ENCODE data around the gene ICAM3.
A peak's percentile ranks its signal among the peaks of the same experiment; 100 is the strongest.
"Not testable (repeated sequence)": the region's sequence is repeated elsewhere in the genome, so short reads cannot be mapped to it uniquely, and the experiment has no call there.

ICAM3 gene, protein sequence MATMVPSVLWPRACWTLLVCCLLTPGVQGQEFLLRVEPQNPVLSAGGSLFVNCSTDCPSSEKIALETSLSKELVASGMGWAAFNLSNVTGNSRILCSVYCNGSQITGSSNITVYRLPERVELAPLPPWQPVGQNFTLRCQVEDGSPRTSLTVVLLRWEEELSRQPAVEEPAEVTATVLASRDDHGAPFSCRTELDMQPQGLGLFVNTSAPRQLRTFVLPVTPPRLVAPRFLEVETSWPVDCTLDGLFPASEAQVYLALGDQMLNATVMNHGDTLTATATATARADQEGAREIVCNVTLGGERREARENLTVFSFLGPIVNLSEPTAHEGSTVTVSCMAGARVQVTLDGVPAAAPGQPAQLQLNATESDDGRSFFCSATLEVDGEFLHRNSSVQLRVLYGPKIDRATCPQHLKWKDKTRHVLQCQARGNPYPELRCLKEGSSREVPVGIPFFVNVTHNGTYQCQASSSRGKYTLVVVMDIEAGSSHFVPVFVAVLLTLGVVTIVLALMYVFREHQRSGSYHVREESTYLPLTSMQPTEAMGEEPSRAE
- total RNA-seq = 130 reads per million, percentile 87 among the genes with 10 or more reads in this experiment

DNA sequence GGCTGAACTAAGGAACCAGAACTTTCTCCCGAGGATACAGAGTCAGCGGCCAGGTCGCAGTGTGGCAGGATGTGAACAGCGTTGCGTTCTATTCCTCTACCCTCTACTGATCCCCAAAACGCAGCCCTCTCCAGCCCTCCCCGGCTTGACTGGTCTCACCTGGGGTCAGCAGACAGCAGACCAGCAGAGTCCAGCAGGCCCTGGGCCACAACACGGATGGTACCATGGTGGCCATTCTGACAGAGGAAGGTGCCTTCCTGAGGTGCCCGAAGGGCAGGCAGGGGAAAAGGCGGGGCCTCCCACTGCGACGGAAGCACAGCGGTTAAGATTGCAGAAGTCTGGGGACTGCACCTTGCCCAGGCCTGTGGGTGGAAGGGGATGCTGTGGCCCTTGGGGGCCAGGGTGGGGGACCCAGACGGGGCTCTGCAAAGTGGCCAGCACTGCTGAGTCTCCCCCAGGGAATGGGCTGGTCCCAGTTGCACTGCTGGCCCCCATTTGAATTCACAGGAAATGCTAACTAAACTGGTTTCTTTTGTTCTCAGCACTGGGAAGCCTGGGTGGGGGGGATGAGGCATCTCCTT lies at the start of gene ICAM3:
Gene ICAM3 (minus strand): TSS at position 245 of the 581 bp plus-strand sequence. CDS start 10 bp downstream, at position 235.
- peak; percentile 37 for DNase-seq

DNA sequence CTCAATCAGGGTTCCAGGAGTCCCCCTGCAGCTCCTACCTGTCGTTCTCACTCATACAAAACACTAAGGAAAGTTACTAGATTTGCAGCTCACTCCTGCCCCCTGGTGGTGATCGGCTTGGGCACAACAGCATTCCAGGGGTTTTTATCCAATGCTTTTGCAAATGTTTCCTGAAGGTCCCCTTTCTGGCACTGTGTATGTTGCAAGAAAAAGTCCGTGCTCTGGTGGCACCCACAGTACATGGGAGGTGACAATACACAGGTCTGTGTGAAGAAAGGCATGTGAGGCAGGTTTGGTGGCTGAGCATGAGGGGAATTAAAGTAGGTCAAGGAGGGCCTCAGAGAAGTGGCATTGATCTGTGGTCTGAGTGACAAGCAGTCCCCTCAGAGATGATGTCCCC lies 49.5 kb upstream of the ICAM3 start:
- peak; percentile 82 for DNase-seq

DNA sequence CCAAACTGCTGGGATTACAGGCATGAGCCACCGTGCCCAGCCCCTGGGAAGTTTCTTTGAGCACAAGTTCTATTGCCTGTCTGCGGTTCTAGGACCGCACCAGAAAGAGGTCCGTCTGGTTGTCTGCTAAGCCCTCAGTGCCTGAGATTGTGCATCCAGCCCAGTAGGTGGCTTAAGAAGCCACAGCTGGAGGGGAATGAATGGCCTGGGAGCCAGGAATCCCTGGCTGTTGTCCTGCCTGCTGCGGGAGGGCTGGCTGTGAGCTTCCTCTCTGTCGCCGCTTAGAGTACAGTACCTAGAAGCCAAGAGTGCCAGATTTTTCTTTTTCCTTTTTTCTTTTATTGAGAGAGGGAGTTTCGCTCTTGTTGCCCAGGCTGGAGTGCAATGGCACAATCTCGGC lies 45.2 kb upstream of the ICAM3 start:
- DNase-seq = no peak

DNA sequence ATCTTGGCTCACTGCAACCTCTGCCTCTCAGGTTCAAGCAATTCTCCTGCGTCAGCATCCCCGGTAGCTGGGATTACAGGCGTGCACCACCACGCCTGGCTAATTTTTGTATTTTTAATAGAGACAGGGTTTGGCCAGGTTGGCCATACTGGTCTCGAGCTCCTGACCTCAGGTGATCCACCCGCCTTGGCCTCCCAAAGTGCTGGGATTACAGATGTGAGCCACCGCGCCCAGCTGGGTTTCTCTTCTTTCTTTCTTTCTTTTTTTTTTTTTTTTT lies 43.7 kb upstream of the ICAM3 start:
- not testable (repeated sequence) for DNase-seq

DNA sequence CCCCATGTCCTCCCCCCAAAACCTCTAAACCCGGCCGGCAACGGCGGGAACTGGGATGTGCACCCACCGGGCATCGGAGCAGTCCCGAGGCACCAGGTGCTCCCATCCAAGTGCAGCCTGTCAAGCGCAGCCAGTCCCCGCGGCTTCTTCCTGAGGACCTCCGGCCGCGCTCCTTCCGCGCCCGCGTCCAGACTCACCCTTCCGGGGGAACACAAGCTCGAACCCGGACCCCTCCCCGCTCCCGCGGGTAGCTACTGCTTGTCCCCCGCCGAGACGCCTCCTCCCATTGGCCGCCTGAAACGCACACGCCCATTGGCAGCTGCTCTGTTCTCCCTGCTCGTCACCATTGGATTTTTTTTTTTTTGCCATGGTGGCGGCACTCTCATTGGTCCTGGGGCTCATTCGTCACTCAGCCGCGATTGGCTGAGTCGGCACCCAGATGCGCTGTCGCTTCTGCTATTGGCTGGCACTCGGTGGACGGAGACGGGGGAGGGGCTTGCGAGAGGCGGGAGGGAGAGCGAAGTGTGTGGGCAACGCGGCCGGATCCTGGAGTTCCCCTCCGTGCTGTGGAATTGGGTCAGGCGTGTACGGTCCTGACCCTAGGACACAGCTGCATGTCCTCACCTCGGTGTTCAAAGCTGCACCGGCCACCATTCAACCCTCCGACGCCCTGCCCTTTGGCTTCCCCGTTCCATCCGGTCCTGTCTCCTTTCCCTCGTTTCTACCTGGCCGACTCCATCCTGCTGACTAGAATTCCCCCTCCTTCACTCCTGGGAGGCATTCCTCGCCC lies 41.1 kb upstream of the ICAM3 start, which contains the start of gene TYK2:
Gene TYK2 (minus strand): TSS at position 260 of the 790 bp plus-strand sequence. CDS start 2,166 bp downstream, outside the sequence.
- DNase-seq = peak; percentile 93

DNA sequence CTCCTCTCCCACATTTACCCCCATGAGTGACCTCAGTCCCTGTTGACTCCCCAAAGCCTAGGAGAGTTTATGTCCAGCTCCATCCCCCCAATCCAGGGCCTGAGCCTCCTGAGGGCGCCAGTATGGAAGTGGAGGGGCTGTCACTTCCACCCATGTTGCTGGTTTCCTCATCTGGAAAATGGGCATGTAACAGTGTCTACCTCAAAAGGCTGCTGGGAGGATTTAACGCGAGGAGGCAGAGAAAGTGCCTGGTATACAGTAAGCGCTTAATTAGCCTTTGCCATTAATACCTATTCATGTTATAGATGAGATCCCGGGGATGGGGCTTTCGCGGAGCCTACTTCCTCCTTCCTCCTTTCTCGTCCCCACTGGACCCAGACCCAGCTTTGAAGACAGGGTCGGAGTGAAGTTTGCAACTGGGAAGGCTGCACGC lies 40.5 kb upstream of the ICAM3 start:
- DNase-seq = no peak

DNA sequence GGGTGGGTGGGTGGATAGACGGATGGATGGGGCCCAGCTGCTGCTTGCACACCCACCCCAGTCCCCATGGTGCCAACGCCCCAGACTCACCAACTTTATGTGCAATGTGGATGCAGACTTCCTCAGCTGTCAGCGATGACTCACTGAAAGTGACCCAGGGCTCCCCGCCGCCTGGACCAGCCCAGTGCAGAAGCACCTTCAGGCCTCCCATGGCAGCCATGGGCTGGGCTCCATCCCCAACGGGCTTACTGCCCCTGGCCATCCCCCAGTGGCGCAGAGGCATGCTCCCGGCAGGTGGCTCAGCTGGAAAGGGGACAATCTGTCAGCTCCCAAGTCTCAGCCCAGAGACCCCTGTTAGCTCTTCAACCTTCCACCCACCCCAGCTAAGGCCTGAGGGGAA lies 38.7 kb upstream of the ICAM3 start:
- no peak for DNase-seq

DNA sequence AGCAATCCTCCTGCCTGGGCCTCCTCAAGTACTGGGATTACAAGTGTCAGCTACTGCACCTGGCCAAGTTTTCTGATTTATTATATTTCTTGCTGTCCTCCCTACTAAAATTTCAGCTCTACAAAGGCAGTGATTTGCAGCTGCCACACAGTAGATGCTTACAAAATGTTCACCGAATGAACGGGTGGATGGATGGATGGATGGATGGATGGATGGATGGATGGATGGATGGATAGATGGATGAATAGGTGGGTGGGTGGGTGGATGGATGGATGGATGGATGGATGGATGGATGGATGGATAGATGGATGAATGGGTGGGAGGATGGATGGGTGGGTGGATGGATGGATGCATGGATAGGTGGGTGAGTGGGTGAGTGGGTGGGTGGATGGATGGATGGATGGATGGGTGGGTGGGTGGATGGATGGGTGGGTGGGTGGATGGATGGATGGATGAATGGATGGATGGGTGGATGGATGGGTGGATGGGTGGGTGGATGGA lies 37.8 kb upstream of the ICAM3 start:
- DNase-seq = not testable (repeated sequence)

DNA sequence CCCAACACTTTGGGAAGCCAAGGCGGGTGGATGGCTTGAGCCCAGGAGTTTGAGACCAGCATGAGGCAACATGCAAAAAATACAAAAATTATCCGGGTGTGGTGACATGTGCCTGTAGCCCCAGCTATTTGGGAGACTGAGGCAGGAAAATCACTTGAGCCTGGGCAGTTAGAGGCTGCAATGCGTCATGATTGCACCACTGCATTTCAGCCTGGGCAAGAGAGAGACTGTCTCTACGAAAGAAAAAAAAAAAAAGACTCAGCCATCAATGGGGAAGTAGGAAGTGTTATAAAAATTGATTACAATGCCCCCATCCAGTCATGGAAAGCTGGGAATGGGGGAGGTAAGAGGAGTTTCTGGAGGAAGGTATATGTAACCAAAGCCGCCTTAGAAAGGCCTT lies 35.5 kb upstream of the ICAM3 start:
- no peak for DNase-seq

DNA sequence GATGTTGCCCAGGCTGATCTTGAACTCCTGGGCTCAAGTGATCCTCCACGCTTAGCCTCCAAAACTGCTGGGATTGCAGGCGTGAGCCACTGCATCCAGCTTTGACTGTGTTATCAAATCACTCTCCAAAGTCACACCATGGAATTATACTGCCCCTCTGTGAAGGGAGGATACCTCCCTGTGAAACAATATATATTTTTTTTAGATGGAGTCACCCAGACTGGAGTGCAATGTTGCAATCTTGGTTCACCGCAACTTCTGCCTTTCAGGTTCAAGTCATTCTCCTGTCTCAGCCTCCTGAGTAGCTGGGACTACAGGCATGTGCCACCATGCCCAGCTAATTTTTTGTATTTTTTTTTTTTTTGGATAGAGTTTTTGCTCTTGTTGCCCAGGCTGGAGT lies 33.3 kb upstream of the ICAM3 start:
- no peak for DNase-seq

DNA sequence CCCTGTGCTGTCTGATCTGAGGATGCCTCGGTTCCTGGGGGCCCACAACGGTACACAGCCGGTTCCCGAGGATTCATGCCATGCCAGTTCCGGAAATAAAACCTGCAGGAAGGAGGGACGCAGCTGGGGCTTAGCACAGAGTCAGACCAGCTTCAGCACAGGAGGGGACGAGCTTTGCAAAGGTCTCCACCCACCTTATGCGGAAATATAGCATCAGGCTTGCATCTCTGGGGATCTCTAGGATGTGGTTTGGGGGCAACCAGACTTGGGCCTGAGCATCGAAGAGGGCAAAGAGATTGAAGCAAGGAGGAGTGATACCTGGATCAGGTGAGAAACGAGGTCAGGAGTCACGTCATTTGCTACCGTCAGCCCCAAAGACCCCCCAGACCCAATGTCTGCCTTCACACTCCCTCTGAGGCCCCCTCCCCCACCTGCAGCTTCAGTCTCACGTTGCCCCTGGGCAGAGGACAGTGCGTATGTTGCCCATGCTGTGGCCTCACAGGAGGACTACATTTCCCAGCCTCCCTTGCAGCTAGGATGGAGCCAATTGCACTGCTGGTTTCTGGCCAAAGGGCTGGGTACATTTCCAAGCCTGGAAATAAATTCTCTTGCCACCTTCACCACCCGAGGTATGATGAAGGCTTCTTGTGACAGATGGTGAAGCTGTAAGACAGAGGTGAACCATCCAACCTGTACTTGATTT lies 28.8 kb upstream of the ICAM3 start:
- no peak for DNase-seq

DNA sequence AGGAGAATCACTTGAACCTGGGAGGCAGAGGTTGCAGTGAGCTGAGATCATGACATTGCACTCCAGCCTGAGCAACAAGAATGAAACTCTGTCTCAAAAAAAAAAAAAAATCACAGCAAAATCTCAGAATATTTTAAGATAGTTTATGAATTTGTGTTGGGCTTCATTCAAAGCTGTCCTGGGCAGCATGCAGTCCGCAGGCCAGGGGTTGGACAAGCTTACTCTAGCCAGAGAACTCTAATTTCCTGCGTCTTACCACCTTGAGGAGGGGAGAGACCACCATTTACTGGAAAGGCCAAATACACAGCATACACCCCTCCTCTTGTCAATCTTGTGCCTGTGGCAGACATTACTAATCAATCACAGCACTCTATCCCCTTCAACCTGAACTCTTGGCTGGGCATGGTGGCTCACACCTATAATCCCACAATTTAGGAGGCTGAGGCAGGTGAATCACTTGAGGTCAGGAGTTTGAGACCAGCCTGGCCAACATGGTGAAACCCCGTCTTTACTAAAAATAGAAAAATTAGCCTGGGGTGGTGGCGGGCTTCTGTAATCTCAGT lies 27.6 kb upstream of the ICAM3 start:
- not testable (repeated sequence) for DNase-seq

DNA sequence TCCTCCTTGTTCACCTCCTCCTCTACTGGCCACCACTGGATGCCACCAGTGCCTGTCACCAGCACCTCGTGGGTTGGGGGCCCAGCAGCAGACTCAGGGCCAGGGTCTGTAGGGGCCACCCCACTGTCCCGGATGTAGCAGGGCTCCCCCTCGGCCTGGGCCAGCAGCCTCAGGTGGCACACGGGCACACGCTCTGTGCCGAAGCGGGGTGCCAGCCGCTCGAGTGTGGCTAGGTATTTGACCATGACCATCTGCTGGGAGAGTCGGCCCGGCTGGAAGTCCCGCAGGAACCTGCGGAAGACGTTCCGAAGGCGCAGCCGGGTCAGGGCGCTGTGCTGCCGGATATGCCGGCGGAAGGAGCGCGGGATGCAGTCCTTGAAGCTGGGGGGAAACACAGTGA lies 26.1 kb upstream of the ICAM3 start:
- no peak for DNase-seq

DNA sequence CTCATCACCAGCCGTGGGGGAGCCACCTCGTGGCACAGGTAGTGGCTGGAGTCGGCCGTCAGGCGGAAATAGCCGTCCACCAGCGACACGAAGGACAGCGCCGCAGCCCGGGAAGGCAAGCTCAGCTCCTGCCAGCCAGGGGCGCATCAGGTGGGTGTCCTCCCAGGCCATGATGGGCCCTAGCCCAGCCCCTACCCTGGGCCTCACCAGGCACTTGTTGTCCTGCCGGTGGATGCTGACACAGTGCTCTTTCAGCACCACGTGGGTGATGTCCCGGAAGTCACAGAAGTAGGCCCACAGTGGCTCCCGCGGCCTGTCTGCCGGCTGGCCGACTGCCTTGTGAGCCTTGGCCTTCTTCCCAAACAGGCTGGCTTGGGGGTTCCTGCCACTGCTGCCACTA lies 25.2 kb upstream of the ICAM3 start:
- no peak for DNase-seq

DNA sequence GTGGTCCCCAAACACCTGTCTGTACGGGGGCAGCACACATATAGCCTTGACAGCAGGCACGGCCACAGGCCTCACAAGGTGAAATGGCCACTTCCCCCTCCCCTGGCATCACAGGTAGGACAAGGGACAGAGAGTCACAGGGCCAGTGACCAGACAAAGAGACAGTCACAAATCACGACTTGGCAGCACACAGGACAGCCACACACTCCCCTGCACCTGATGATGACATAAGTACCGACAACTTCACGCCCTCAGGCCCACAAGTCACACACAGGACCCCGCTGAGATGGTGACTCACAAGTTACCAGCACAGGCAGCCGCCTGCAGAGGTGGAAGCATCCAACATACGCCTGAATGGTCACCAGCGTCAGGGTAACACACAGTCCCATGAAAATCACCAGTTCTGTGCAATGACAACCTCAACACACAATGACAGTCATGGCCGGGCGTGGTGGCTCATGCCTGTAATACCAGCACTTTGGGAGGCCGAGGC lies 24.4 kb upstream of the ICAM3 start:
- DNase-seq = no peak

DNA sequence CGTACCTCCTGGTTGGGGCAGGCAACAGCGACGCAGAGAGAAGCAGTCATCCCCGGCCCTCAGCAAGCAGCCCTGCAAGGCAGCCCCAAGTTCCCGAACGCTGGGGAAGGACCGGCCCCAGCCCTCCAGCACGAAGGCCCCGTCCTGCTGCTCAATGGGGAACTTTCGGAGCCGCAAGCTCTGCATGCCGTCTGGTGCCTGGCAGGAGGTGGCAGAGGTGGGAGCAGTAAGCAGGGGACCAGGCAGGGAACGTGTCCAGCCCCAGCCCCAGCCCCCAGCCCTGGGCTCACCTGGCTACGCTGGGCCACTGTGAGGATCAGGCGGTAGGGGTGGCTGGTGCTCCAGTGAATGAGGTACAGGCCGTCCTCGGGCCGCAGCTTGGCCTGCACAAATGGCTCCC lies 22.8 kb upstream of the ICAM3 start:
- DNase-seq = no peak

DNA sequence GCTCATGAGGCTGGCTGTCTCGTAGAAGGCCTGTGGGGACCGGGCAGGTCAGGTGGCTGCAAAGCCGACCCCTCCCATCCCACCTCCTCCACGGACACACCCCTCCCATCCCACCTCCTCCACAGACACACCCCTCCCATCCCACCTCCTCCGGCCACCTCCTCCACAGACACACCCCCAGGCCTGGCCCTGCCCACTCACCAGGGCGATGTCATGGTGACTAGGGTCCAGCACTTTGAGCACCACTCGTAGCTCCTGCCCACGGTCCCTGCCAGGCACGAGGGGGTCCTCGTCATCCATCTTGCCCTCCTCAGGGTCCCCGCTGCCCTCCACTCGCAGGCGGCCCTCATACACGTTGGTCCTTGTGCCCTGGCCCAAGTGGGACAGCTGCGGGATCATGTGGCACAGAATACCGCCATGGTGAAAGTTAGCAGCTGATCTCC lies 22.2 kb upstream of the ICAM3 start:
- DNase-seq = no peak

DNA sequence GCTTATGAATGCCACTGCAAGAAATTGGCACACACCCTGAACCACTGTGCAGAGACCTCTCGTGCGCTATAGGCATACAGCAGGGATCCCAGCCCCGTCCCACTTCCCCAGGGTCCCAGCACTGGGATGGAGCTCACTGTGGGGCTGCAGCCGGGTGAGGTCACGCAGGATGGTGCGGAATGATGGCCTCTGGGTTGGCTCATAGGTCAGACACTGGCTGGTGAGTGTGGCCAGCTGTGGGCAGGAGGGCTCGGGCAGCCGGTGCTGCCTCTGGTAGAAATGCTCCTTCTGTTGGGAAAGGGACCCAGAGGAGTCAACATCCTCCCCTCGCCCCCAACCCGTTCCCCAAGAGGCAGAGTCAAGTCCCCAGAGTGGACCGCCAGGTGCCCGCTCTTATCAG lies 17.0 kb upstream of the ICAM3 start:
- no peak for DNase-seq

DNA sequence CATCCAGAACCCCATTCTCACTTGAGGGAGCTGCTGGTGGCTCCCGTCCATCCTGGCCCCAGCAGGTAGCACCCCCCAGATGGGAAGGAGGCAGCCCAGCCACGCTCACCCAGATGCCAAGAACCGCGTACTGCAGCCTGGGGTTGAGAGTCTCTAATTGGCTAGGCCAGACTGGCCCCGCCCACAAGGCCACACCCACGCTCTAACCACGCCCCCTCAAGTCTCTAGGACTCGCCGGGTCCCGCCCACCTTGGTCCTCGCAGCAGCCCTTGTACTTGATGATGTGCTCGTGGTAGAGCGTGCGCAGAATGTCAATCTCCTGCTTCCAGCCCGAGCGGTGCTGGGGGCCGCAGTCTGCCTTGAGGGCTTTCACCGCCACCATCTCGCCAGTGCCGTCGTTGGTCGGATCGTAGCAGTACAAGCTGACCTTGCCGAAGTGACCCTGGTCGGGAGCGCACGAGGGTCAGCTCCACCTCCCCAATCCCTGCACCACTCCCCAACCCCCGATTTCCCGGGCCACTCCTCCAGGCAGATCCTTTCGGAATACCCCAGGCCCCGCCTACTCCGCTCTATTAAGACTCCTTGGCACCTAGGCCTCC lies 14.5 kb upstream of the ICAM3 start:
- no peak for DNase-seq

DNA sequence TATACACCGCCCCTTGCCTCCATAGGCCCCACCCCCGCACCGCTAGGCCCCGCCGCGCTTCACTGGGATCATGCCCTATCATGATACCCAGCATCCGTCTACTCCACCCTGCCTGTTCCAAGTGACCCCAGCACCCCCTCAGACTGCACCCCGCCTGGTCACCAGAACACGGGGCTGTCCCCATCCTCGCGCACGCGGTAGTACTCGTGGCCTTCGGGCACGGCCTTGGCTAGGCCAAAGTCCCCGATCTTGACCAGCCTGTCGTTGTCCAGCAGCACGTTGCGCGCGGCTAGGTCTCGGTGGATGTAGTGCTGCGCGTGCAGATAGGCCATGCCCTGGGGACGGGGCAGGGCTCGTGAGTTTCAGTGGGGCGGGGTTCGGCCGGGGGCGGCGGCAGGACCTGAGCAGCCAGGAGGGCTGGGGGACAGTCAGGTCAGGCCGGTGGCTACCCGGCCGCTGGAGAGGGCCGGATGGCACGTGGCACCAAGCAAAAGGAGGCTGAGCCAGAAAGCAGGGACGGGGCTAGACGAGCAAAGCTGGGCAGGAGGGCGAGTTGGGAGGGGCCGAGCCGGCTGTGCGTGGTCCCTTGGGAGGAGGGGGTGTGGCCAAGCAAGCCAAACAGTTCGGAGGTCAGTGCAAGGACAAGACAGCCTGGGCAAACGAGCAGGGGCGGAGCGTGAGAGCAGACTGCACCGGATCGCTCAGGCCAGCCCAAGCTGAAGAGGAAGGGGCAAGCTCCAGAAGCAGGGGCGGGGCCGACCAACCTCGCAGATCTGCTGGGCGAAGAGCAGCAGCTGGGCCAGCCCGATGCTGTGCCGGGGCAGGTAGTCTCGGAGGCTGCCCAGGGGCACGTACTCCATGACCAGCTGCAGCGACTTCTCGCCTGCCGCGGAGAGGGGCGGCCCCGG lies 13.6 kb upstream of the ICAM3 start:
- no peak for DNase-seq

Data from effector CD4-positive, alpha-beta T cell (primary cell).